ENCODE data around the gene MPO.

The MPO gene

GRCh38 chr17:58327363-58328194 lies 46.8 kb upstream of the MPO start:
- H3K36me3 ChIP-seq (ENCODE audit: control insufficient read depth, insufficient read depth, low read length) = peaks cover 14% of the 10 kb centered on the region
- peak; percentile 88 for DNase-seq (ENCODE audit: extremely low read depth, insufficient read length)
- TF ChIP-seq, protein P1, sequence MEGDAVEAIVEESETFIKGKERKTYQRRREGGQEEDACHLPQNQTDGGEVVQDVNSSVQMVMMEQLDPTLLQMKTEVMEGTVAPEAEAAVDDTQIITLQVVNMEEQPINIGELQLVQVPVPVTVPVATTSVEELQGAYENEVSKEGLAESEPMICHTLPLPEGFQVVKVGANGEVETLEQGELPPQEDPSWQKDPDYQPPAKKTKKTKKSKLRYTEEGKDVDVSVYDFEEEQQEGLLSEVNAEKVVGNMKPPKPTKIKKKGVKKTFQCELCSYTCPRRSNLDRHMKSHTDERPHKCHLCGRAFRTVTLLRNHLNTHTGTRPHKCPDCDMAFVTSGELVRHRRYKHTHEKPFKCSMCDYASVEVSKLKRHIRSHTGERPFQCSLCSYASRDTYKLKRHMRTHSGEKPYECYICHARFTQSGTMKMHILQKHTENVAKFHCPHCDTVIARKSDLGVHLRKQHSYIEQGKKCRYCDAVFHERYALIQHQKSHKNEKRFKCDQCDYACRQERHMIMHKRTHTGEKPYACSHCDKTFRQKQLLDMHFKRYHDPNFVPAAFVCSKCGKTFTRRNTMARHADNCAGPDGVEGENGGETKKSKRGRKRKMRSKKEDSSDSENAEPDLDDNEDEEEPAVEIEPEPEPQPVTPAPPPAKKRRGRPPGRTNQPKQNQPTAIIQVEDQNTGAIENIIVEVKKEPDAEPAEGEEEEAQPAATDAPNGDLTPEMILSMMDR (IDR thresholded peaks at IDR 0.05; ENCODE audit: insufficient read depth, low read length, poor library complexity, severe bottlenecking) = no peak
- H3K4me3 ChIP-seq (replicated peaks; ENCODE audit: low read depth, low read length) = peak overlapping the region; percentile 55
- no peaks in the 10 kb centered on the region for H3K27me3 ChIP-seq (replicated peaks; ENCODE audit: control insufficient read depth, insufficient read depth, low read length)

DNA sequence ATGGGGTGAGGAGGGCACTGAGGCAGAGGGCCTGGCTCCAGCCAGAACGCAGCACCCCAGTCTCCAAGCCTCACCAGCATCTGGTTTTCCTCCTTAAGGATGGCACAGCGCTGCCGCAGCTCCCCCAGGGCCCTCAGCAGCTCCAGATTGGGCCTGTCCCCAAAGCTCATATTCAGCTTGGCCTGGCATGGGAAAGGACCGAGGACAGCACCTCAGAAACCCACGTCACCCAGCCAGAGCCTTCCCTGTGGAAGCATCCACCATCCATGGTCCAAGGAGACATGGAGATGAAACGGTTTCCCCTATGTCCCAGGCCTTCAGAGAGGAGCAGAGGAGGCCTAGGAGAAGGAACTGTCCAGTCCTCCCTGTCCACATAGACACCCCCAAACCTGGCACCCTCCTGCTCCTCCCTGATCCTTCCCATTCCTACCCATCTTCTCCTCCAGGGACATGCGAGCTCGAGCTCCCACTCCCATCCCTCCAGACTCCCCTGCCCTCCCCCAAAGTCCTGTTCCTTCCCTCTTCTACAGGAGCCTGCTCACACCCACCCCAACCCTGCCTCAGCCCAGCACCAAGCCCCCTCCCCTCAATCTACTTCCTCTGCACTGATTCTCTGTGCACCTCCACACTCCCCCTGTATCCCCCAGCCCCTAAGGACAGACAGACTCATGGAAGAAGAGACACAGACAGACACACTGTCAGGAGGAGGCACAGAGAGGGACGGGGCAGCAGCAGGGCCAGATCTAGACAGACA lies 46.1 kb upstream of the MPO start:
- Histone ChIP-seq H3K4me3 (replicated peaks; ENCODE audit: low read depth, low read length) (peak overlapping the region; percentile 55), H3K27me3 (replicated peaks; ENCODE audit: control insufficient read depth, insufficient read depth, low read length) (no peaks in the 10 kb centered on the region), H3K36me3 (ENCODE audit: control insufficient read depth, insufficient read depth, low read length) (peaks cover 11% of the 10 kb centered on the region)
- TF ChIP-seq, protein P1 (IDR thresholded peaks at IDR 0.05; ENCODE audit: insufficient read depth, low read length, poor library complexity, severe bottlenecking) = no peak
- peak; percentile 76 for DNase-seq (ENCODE audit: extremely low read depth, insufficient read length)

DNA sequence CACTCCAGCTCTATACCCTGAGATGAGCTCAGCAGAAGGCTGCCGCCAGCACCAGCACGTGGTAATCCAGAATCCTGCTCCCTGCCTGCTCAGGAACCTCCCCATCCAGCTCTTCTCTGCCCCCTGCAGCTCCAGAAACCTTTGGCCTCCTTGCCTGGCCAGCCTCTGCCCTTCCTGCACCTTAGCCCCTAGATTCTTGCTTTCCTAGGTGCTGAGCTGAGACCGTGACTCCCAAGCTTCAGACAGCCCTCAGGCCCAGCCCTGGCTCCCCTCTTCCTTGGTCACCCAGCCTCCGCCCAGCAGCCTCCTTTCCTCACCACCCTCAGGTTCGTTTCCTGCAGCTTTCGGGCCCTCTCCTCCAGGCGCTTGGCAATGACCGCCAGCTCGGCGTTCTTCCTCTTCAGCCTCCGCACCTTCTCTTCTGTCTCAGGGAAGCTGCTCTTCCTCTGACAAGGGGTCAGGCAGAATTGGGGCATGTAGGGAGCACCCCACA lies 45.3 kb upstream of the MPO start:
- DNase-seq (ENCODE audit: extremely low read depth, insufficient read length) = peak; percentile 74

DNA sequence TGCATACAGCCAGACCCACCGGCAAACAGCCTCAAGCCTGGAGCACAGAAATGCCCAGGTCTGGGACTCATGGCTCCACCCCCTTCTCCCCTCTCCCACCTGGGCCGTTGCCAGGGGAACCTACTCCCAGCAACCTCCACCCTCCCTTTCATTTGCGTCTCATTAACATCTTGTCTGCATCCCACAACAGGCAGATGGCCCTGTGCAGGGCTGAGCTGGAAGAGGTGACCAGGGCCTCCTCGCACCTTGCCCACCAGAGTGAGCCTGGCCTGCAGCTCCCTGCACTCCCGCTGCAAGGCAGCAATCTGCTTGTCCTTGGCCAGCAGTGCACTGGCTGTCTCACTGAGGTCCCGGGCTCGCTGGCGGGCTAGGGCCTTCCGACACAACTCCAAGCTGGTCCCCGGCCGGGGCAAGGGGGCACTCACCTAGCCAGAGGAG lies 44.6 kb upstream of the MPO start:
- TF ChIP-seq, protein P1 (IDR thresholded peaks at IDR 0.05; ENCODE audit: insufficient read depth, low read length, poor library complexity, severe bottlenecking) = no peak
- H3K4me3 ChIP-seq (replicated peaks; ENCODE audit: low read depth, low read length) = no peak overlapping the region

More for the DNA sequence above, 45.3 kb upstream of the MPO start:
- H3K27me3 ChIP-seq (replicated peaks; ENCODE audit: control insufficient read depth, insufficient read depth, low read length) = no peaks in the 10 kb centered on the region
- H3K4me3 ChIP-seq (replicated peaks; ENCODE audit: low read depth, low read length) = no peak overlapping the region
- H3K36me3 ChIP-seq (ENCODE audit: control insufficient read depth, insufficient read depth, low read length) = peaks cover 5% of the 10 kb centered on the region
- TF ChIP-seq, protein P1 (IDR thresholded peaks at IDR 0.05; ENCODE audit: insufficient read depth, low read length, poor library complexity, severe bottlenecking) = no peak

GRCh38 chr17:58324409-58325288 lies 43.9 kb upstream of the MPO start:
- H3K36me3 ChIP-seq (ENCODE audit: control insufficient read depth, insufficient read depth, low read length) = no peaks in the 10 kb centered on the region; the same call in 1 of the 2 replicates
- TF ChIP-seq, protein P1 (IDR thresholded peaks at IDR 0.05; ENCODE audit: insufficient read depth, low read length, poor library complexity, severe bottlenecking) = no peak
- no peaks in the 10 kb centered on the region for H3K27me3 ChIP-seq (replicated peaks; ENCODE audit: control insufficient read depth, insufficient read depth, low read length)
- peak; percentile 61 for DNase-seq (ENCODE audit: extremely low read depth, insufficient read length)
- no peak overlapping the region for H3K4me3 ChIP-seq (replicated peaks; ENCODE audit: low read depth, low read length)

More for the DNA sequence above, 44.6 kb upstream of the MPO start:
- no peaks in the 10 kb centered on the region for H3K27me3 ChIP-seq (replicated peaks; ENCODE audit: control insufficient read depth, insufficient read depth, low read length)
- H3K36me3 ChIP-seq (ENCODE audit: control insufficient read depth, insufficient read depth, low read length) = no peaks in the 10 kb centered on the region
- peak; percentile 64 for DNase-seq (ENCODE audit: extremely low read depth, insufficient read length)
